Stimulated activated CD8-positive, alpha-beta memory T cell treated with anti-CD3 and anti-CD28 coated beads, Interleukin-4, amount 100 ng/mL, for 4 hours (primary cell): Measurements from ENCODE around the gene DSCAM.
"Not testable (repeated sequence)": the region's sequence is repeated elsewhere in the genome, so short reads cannot be mapped to it uniquely, and the experiment has no call there.

ENCODE experiments used
- DNase-seq, 2 donors: peaks; one replicate each; pipeline ENCODE4 v3.0.0-alpha.2; 2020; ENCODE audit warnings: low read depth in 2 of 2, low spot score in 1 of 2

The DSCAM gene

DNA sequence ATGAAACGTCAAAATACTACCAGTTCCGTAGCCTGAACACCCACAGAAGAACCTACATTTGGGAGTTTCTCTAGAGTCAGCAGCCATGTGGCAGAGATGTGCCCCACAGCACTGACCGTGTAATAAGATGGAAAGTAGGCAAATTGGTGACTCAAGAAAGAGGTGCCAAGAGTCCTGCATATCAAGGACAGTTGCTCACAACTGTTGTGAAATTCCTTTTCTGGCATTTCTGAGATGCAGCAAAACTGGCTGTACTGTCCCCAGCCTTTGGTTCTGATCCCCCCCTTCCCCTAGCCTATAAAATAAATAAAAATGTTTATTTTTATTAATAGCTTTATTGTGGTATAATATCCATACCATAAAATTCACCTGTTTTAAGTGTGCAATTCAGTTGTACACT, 655.8 kb downstream of the DSCAM start:
- no peak for DNase-seq

DNA sequence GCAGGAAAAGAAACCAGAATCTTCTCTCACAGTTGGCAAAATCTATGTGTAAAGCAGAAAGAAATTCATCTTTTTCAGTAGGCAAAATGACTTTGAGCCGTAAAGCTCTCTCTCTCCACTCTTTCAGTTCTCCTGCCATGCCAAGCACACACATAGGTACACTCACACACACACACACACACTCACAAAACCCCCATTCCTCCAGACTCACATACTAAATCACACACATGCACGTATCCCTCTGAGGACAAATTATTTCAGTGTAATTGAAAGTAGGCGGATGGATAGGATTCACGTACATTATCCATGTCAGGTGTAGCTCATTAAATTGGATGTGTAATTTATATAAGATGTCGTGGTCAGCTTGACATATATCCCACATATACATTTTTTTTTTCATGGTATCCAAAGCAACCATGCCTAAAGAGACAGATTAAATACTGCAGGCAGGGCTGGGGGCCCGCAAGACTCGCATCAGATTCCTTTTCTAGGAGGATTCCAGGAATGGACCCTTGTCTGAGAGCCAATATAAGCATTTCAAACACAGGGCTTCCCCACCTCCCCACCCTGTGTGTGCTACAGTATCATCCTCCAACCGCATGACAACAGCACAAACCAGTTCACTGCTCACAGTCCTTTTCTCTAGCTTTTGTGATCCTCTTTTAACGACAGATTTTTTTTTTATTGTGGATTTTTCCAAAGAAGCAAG, 658.9 kb downstream of the DSCAM start:
- no peak for DNase-seq

GRCh38 chr21:40187244-40187643, 659.7 kb downstream of the DSCAM start:
- no peak for DNase-seq

DNA sequence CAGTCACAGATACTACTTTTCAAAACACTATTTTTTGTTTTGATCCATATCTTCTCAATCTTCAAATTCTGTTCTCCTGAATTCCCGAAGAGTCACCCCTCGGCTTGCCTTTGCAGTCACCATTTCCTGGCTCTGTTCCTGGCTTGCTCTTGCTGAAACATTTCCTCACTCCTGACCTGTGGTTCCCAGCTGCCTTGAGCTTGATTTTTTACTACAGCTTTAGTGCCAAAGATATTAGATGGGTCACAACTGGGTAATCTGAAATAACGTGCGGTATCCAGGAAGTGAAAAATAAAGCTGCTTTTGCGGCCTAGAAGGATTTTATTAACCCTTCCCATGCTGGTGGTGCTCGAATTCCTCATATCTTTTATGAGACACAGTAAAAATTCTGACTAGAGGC, 660.9 kb downstream of the DSCAM start:
- DNase-seq = no peak

GRCh38 chr21:40185208-40185607, 661.8 kb downstream of the DSCAM start:
- DNase-seq = no peak

DNA sequence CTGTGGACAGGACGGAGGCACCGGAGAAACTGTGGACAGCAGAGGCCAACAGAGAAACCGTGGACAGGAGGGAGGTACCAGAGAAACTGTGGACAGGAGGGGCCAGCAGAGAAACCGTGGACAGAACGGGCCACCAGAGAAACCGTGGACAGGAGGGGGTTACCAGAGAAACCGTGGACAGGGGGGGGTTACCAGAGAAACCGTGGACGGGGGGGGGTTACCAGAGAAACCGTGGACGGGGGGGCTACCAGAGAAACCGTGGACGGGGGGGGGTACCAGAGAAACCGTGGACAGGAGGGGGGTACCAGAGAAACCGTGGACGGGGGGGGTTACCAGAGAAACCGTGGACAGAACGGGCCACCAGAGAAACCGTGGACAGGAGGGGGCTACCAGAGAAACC, 664.5 kb downstream of the DSCAM start:
- DNase-seq = not testable (repeated sequence)

- DNase-seq = no peak
Measured at GRCh38 chr21:40179166-40179565, 667.8 kb downstream of the DSCAM start.

- no peak for DNase-seq
Measured at GRCh38 chr21:40178726-40179125, 668.2 kb downstream of the DSCAM start.

DNA sequence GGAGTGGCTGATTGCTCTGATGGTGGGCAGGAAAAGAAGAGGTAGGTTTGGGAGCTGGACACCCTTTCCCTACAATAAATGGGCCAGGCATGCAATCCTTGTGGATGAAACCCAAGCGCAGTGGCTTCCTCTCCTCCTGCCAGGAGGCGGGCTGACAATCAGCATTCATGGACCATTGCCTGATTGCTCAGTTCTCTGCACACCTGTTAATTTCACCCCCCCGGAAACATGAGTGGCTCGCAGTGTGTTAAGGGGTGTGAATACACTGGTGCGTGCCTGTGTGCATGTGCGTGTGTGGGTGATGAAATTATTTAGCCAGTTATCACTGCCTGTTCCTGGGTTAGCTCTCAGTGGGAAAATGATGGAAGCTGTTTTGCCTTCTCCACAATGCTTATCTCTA, 669.0 kb downstream of the DSCAM start:
- DNase-seq = no peak

DNA sequence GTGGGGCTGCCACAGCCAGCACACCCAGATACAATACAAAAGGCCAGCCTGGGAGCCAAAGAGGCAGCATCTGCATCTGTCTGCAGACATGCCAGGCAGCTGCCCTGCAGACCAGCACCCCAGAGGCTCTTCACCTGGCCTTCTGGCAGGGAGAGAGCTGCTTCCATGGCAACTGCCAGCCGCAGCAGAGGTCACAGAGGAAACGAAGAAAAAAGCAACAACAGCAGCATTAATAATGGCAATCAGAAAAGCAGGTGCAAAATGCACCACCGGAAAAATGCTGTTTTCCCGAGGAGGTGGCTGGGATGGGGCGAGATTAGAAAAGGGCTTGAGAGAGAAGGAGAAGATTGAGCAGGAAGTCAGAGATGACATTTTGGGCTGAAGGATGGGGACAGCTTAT, 670.2 kb downstream of the DSCAM start:
- DNase-seq = no peak

DNA sequence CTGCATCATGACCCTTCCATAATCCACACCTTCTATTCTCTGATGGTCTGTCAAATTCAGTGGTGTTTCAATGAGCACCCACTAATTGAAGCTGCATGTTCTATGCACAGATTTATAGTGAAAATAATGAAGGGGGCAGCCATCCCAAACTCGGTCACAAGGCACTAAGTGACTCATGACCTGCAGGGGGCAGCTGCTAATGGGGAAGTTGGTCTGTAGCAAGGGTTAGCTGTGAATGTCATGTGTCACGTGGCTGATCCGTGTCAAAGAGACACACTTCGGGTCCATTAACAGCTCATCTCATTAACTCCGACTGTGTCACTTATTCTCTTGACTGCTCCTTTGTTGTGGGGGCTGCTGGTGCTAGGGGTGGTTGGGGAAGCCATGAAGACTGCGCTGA, 673.1 kb downstream of the DSCAM start:
- no peak for DNase-seq

GRCh38 chr21:40169971-40170370, 677.0 kb downstream of the DSCAM start:
- DNase-seq = no peak

GRCh38 chr21:40166291-40166843, 680.6 kb downstream of the DSCAM start:
- no peak for DNase-seq

GRCh38 chr21:40165773-40166070, 681.2 kb downstream of the DSCAM start:
- DNase-seq = no peak

DNA sequence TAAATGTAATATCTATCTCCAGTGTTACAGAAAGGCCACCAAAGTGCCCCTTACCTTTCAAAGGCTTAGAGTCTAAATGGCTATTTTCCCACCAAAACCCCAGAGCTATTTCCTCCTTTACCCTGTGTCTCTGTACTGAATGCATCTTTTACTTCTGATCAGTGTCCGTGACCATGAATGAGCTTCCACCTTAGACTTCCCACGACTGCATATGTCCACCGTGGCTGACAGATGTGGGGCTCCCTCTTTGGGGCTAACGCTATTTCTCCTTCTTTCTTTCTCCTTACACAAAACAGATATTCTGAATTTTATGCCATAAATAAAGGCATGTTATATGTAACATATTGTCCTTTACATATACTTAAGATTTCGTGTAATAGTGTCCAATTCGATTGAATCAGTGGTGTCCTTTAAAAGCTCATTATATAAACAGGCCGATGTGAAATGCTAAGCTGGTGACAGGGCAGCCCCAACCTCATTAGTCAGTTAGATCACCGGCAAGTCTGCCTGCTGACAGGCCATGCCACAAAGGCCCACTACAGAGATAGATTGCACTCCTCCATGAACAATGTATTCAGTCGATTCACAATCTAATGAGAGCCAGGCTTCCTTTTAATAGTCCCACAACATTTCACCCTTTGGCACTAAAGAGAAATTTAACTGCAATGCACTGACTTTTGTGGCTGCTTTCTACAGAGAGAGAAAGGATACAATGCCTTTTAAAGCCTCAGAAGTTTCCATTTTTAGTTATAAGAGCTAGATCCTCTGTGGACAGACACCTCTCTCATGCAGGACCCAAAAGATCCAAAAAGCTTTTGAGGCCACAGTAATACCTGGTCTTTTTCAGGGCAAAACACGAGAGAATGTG, 681.8 kb downstream of the DSCAM start:
- no peak for DNase-seq

DNA sequence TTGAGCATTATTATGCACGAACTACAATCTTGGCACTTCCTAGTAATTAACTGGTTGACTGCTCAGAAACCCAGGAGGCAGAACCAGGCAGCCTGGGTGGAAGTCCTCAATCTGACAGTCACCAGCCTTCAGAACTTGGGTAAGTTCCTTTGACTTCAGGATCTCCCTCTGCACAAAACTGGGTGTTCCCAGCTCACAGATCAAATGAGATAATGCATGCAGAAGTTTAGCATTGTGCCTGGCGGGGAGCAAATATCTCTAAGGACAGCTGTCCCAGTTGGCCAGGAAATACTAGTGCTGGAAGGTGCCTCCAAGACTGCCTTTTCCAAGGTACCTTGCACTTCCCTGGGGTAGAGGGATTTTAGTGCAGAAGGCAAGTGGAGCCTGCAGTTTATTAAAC, 684.9 kb downstream of the DSCAM start:
- no peak for DNase-seq

- no peak for DNase-seq
Measured at GRCh38 chr21:40160911-40161310, 686.0 kb downstream of the DSCAM start.

DNA sequence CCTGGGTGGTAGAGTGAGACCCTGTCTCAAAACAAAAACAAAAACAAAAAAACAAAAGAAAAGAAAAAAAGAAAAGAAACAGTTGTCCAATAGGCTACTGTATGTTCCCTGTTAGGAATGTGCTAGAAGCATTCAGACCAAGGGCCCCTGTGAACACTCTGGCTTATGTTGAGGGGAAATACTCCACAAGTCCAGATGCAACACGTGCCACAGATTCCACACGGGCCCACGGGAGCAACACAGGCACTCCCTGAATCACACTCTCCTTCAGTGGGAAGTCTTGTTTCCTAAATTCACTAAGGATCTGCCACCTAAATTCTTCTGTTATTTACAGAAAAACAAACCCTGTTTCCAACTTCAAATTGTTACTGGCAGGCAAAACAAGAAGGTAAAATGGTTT, 688.6 kb downstream of the DSCAM start:
- no peak for DNase-seq

DNA sequence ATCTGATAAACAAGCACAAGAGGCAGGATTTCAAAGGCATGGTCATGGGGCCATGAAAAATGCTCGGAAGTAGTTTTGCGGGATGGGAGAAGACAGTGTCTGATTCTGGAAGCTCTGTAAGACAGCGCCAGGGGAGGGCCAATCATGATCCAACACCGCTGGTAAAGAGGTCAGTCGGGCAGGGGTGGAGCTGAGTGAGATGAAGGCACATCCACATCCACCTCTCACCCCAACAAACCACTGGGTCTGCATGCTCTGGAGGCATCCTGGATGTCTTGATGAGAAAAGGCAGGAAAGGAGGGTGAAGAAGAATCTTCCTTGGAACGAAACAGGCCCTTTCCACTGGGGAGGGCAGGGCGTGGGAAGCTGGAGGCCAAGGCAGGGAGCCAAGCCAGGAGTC, 691.4 kb downstream of the DSCAM start:
- no peak for DNase-seq

DNA sequence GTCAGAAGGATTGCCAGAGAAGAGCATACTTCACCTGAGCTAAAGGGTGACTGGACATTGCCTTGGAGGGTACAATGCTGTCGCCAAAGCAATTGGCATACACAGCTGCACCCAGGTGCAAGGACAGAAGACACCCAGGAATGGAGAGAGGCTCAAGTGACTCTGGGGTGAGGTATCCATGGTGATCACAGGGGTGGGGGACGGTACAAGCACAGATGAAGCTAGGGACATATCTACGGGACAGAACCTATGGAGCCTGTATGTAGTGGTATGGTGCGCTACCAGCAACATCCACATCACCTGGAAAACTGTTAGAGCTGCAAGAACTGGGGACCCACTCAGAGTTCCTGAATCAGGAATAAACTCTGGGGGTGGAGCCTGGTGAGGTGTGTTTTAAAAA, 693.6 kb downstream of the DSCAM start:
- DNase-seq = no peak

- DNase-seq = no peak
Measured at GRCh38 chr21:40152476-40152875, 694.5 kb downstream of the DSCAM start.

DNA sequence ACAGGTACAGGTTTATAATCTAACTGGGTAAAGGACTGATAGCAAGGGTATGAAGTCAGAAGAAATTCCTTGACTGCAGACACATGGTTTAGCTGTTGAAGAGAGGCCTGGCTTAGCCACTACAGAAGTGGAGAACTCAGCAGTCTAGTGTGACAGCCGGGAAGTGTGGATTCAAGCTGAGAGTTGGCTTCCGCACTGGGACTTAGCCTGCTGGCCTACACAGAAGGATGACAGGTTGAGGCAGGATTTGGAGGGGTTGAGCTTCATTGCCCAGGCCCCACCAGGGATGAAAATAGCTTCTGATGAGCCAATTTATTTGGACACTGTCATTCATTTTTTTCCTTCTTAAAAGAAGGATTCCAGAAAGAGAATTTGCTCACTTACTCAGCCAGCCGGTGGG, 695.3 kb downstream of the DSCAM start:
- DNase-seq = no peak
